ENCODE results near the gene MYOM3. TPM values are rescaled to one million over a fixed set of nuclear protein-coding genes. Genes with fewer than 3 reads are reported as not detected.

MYOM3 gene
- total and polyA plus RNA-seq, 2 of the 13 experiments (the other 11 are each of a cell fraction or from before 2014, with no cell fraction given): 5.8 to 15.3 TPM

DNA sequence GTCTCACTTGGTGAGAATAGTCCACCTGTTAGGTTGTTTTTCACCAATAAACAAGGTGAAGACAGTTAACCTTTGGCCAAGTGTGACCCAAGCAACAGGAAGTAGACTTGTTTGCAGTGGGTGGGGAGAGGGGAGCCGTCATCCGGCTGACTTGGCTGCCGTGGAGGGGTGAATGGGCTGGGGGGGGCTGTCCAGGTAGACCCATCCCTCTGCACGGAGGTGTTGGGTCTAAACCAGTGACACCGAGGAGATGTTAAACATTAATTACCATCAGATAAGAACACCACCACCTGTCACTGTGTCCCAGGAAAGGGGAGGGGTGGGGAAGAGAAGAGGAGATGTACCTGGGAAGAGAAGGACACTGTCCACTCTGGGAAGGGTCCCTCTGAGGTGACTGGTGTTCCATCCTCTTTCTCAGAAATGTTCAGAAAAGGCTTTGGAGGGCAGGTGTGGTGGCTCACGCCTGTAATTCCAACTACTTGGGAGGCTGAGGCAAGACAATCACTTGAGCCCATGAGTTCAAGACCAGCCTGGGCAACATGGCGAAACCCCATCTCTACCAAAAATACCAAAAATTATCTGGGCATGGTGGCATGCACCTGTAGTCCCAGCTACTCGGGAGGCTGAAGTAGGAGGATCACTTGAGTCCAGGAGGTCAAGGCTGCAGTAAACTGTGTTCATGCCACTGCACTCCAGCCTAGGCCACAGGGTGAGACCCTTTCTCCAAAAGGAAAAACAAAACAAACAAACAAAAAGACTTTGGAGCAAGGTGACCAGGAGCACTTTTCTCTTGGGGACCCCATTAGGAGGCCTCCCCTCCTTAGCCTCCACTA lies 6.7 kb upstream of the MYOM3 start (continued):
- TF ChIP-seq ZNF230 (CRISPR knock-in tag; IDR thresholded peaks at IDR 0.05) (no peak), SRY (CRISPR knock-in tag; IDR thresholded peaks at IDR 0.05) (no peak), ZNF75D (CRISPR knock-in tag; IDR thresholded peaks at IDR 0.05; ENCODE audit: borderline replicate concordance) (no peak), HNRNPL (IDR thresholded peaks at IDR 0.05; ENCODE audit: low read depth, low read length) (no peak), ZBTB8A (CRISPR knock-in tag; IDR thresholded peaks at IDR 0.05; ENCODE audit: borderline replicate concordance, low read depth) (no peak), ZNF432 (CRISPR knock-in tag; IDR thresholded peaks at IDR 0.05; ENCODE audit: borderline replicate concordance) (no peak), GTF3A (CRISPR knock-in tag; conservative IDR thresholded peaks at IDR 0.05) (no peak), HNF4G (IDR thresholded peaks at IDR 0.05; ENCODE audit: borderline replicate concordance, low read depth, low read length) (peak; percentile 70), HNF4G (CRISPR knock-in tag; IDR thresholded peaks at IDR 0.05; ENCODE audit: borderline replicate concordance, low read depth) (peak; percentile 76; the same call in 1 of the 2 replicates), CENPT (CRISPR knock-in tag; IDR thresholded peaks at IDR 0.05; ENCODE audit: low read depth) (no peak), SMARCE1 (IDR thresholded peaks at IDR 0.05; ENCODE audit: borderline replicate concordance) (no peak), BRD4 (CRISPR knock-in tag; IDR thresholded peaks at IDR 0.05) (no peak), DNMT3B (CRISPR knock-in tag; conservative IDR thresholded peaks at IDR 0.05) (0 out of 2 replicates have a peak, but pooled peaks have one; percentile 35), ZNF674 (CRISPR knock-in tag; IDR thresholded peaks at IDR 0.05; ENCODE audit: low read depth) (no peak), KLF9 (CRISPR knock-in tag; IDR thresholded peaks at IDR 0.05; ENCODE audit: low read depth) (0 out of 2 replicates have a peak, but pooled peaks have one; percentile 46), NFE2L2 (IDR thresholded peaks at IDR 0.05; ENCODE audit: low read length) (no peak), FOSL2 (CRISPR knock-in tag; IDR thresholded peaks at IDR 0.05) (peak; percentile 69), RBM39 (IDR thresholded peaks at IDR 0.05; ENCODE audit: low read depth, low read length, poor library complexity, severe bottlenecking) (no peak), ZNF713 (CRISPR knock-in tag; IDR thresholded peaks at IDR 0.05) (0 out of 2 replicates have a peak, but pooled peaks have one; percentile 37), SUZ12 (IDR thresholded peaks at IDR 0.05; ENCODE audit: low read depth, low read length) (no peak), ZZZ3 (CRISPR knock-in tag; IDR thresholded peaks at IDR 0.05; ENCODE audit: borderline replicate concordance) (no peak), WIZ (CRISPR knock-in tag; IDR thresholded peaks at IDR 0.05) (no peak), KMT2B (CRISPR knock-in tag; IDR thresholded peaks at IDR 0.05) (0 out of 2 replicates have a peak, but pooled peaks have one; percentile 28), SP1 (IDR thresholded peaks at IDR 0.05) (no peak), SP1 (CRISPR knock-in tag; IDR thresholded peaks at IDR 0.05) (no peak)
- TF ChIP-seq, protein P1, sequence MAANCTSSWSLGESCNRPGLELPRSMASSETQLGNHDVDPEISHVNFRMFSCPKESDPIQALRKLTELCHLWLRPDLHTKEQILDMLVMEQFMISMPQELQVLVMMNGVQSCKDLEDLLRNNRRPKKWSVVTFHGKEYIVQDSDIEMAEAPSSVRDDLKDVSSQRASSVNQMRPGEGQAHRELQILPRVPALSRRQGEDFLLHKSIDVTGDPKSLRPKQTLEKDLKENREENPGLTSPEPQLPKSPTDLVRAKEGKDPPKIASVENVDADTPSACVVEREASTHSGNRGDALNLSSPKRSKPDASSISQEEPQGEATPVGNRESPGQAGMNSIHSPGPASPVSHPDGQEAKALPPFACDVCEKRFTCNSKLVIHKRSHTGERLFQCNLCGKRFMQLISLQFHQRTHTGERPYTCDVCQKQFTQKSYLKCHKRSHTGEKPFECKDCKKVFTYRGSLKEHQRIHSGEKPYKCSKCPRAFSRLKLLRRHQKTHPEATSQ (CRISPR knock-in tag; IDR thresholded peaks at IDR 0.05; ENCODE audit: borderline replicate concordance): no peak
- TF ChIP-seq, protein P2, sequence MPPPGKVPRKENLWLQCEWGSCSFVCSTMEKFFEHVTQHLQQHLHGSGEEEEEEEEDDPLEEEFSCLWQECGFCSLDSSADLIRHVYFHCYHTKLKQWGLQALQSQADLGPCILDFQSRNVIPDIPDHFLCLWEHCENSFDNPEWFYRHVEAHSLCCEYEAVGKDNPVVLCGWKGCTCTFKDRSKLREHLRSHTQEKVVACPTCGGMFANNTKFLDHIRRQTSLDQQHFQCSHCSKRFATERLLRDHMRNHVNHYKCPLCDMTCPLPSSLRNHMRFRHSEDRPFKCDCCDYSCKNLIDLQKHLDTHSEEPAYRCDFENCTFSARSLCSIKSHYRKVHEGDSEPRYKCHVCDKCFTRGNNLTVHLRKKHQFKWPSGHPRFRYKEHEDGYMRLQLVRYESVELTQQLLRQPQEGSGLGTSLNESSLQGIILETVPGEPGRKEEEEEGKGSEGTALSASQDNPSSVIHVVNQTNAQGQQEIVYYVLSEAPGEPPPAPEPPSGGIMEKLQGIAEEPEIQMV (CRISPR knock-in tag; IDR thresholded peaks at IDR 0.05; ENCODE audit: low read depth): no peak
- TF ChIP-seq, protein P3, sequence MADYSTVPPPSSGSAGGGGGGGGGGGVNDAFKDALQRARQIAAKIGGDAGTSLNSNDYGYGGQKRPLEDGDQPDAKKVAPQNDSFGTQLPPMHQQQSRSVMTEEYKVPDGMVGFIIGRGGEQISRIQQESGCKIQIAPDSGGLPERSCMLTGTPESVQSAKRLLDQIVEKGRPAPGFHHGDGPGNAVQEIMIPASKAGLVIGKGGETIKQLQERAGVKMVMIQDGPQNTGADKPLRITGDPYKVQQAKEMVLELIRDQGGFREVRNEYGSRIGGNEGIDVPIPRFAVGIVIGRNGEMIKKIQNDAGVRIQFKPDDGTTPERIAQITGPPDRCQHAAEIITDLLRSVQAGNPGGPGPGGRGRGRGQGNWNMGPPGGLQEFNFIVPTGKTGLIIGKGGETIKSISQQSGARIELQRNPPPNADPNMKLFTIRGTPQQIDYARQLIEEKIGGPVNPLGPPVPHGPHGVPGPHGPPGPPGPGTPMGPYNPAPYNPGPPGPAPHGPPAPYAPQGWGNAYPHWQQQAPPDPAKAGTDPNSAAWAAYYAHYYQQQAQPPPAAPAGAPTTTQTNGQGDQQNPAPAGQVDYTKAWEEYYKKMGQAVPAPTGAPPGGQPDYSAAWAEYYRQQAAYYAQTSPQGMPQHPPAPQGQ (CRISPR knock-in tag; IDR thresholded peaks at IDR 0.05; ENCODE audit: borderline replicate concordance): no peak

Data from HepG2 (cell line).